ENCODE data around the gene ANKRD29. TPM values are rescaled to one million over a fixed set of nuclear protein-coding genes. Genes with fewer than 3 reads are reported as not detected.

The ANKRD29 gene
- total and polyA plus RNA-seq, 2 experiments from 2014 or later: 6.6 to 36.6 TPM

DNA sequence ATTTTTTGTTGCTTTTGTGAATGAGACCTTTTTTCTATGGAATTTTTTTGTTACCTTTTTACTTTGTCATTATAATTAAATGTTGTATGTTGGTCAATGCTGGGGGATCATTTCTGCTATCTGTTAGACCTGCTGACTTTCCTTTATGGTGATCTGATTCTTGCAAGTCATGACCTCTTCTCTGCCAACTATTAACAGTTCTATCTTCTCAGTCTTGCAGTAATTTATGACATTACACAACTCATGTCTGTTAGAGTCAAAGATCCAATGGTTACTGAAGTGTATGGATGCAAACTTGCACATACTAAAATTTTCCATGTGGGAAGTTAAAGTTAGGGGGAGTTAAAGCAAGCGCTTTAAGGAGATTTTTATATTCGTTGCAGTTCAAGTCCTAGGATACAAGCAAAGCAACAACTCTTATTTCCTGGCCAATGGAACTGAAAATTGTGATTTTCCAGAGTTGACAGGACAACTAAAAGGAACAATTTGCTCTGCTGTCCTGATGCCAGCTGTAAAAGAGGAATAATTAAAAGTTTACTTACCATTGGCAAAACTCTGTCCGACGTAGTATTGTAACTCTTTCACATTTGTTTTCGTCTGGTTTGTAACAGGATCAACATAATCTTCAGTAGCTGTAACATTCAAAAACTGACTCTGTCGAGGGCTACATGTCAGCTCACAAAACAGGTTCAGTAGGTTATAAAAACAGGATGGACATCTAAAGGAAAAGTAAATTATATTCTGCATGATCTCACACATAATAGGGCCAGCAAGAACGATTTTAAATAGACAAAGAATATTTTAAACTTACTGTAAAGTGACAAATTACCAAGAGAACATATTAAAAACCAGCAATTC, 94.2 kb downstream of the ANKRD29 start:
- H4K20me1 ChIP-seq (replicated peaks; ENCODE audit: insufficient read depth): peaks cover 2% of the 10 kb centered on the region; the same call in 1 of the 2 replicates
- no peaks in the 10 kb centered on the region for H3K4me1 Mint-ChIP-seq
- DNase-seq (ENCODE audit: low spot score) (no peak), ATAC-seq (no peak)
- H3K27ac ChIP-seq (ENCODE audit: low read depth): no peak overlapping the region
- no peak overlapping the region for H3K4me2 ChIP-seq
- no peaks in the 10 kb centered on the region for H3K4me1 ChIP-seq (ENCODE audit: insufficient read depth)
- H2AFZ ChIP-seq: no peak overlapping the region
- no peaks in the 10 kb centered on the region for H3K27me3 ChIP-seq (ENCODE audit: insufficient read depth)
- no peak overlapping the region for H3K4me3 Mint-ChIP-seq
- H3K27ac Mint-ChIP-seq: no peak overlapping the region
- TF ChIP-seq JUNB (IDR thresholded peaks at IDR 0.05; ENCODE audit: unreplicated experiment) (no peak), POLR2AphosphoS5 (IDR thresholded peaks at IDR 0.05; ENCODE audit: low read depth) (no peak), NANOG (IDR thresholded peaks at IDR 0.05; ENCODE audit: borderline replicate concordance) (no peak), EZH2 (IDR thresholded peaks at IDR 0.05; ENCODE audit: low read depth, unreplicated experiment) (no peak), ZNF114 (CRISPR knock-in tag; IDR thresholded peaks at IDR 0.05) (no peak), CREB1 (CRISPR knock-in tag; IDR thresholded peaks at IDR 0.05; ENCODE audit: low read depth) (no peak), ETS1 (IDR thresholded peaks at IDR 0.05) (no peak), ZNF331 (CRISPR knock-in tag; IDR thresholded peaks at IDR 0.05; ENCODE audit: low read depth) (no peak), STAT1 (IDR thresholded peaks at IDR 0.05; ENCODE audit: unreplicated experiment) (no peak), CTCF (conservative IDR thresholded peaks at IDR 0.05; ENCODE audit: low read depth in 2 of 2) (no peak), REST (IDR thresholded peaks at IDR 0.05; ENCODE audit: unreplicated experiment) (no peak), EZH2phosphoT487 (IDR thresholded peaks at IDR 0.05; ENCODE audit: unreplicated experiment) (no peak)
- TF ChIP-seq, protein P1, sequence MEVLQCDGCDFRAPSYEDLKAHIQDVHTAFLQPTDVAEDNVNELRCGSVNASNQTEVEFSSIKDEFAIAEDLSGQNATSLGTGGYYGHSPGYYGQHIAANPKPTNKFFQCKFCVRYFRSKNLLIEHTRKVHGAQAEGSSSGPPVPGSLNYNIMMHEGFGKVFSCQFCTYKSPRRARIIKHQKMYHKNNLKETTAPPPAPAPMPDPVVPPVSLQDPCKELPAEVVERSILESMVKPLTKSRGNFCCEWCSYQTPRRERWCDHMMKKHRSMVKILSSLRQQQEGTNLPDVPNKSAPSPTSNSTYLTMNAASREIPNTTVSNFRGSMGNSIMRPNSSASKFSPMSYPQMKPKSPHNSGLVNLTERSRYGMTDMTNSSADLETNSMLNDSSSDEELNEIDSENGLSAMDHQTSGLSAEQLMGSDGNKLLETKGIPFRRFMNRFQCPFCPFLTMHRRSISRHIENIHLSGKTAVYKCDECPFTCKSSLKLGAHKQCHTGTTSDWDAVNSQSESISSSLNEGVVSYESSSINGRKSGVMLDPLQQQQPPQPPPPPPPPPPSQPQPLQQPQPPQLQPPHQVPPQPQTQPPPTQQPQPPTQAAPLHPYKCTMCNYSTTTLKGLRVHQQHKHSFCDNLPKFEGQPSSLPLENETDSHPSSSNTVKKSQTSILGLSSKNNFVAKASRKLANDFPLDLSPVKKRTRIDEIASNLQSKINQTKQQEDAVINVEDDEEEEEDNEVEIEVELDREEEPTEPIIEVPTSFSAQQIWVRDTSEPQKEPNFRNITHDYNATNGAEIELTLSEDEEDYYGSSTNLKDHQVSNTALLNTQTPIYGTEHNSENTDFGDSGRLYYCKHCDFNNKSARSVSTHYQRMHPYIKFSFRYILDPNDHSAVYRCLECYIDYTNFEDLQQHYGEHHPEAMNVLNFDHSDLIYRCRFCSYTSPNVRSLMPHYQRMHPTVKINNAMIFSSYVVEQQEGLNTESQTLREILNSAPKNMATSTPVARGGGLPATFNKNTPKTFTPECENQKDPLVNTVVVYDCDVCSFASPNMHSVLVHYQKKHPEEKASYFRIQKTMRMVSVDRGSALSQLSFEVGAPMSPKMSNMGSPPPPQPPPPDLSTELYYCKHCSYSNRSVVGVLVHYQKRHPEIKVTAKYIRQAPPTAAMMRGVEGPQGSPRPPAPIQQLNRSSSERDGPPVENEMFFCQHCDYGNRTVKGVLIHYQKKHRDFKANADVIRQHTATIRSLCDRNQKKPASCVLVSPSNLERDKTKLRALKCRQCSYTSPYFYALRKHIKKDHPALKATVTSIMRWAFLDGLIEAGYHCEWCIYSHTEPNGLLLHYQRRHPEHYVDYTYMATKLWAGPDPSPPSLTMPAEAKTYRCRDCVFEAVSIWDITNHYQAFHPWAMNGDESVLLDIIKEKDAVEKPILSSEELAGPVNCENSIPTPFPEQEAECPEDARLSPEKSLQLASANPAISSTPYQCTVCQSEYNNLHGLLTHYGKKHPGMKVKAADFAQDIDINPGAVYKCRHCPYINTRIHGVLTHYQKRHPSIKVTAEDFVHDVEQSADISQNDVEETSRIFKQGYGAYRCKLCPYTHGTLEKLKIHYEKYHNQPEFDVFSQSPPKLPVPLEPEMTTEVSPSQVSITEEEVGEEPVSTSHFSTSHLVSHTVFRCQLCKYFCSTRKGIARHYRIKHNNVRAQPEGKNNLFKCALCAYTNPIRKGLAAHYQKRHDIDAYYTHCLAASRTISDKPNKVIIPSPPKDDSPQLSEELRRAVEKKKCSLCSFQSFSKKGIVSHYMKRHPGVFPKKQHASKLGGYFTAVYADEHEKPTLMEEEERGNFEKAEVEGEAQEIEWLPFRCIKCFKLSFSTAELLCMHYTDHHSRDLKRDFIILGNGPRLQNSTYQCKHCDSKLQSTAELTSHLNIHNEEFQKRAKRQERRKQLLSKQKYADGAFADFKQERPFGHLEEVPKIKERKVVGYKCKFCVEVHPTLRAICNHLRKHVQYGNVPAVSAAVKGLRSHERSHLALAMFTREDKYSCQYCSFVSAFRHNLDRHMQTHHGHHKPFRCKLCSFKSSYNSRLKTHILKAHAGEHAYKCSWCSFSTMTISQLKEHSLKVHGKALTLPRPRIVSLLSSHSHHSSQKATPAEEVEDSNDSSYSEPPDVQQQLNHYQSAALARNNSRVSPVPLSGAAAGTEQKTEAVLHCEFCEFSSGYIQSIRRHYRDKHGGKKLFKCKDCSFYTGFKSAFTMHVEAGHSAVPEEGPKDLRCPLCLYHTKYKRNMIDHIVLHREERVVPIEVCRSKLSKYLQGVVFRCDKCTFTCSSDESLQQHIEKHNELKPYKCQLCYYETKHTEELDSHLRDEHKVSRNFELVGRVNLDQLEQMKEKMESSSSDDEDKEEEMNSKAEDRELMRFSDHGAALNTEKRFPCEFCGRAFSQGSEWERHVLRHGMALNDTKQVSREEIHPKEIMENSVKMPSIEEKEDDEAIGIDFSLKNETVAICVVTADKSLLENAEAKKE (CRISPR knock-in tag; IDR thresholded peaks at IDR 0.05): no peak
- H3K79me2 ChIP-seq (replicated peaks; ENCODE audit: insufficient read depth): 0 out of 2 replicates have a peak, but pooled peaks cover 8% of the 10 kb centered on the region
- peaks cover 54% of the 10 kb centered on the region for H3K36me3 ChIP-seq (ENCODE audit: insufficient read depth)
- no peaks in the 10 kb centered on the region for H3F3A ChIP-seq (replicated peaks; ENCODE audit: low read depth)
- H3K36me3 Mint-ChIP-seq (ENCODE audit: low read depth): peaks cover 41% of the 10 kb centered on the region
- no peaks in the 10 kb centered on the region for H3K27me3 Mint-ChIP-seq (ENCODE audit: insufficient read depth, low read depth, poor library complexity)
- H3K9me3 Mint-ChIP-seq: no peaks in the 10 kb centered on the region
- H3K4me3 ChIP-seq: no peak overlapping the region
- H3K9me2 ChIP-seq (ENCODE audit: insufficient read depth): no peaks in the 10 kb centered on the region
